Lower leg skin (tissue), 3 donors: ENCODE data around the gene PAPPA.

Source experiments
- CTCF ChIP-seq, 3 donors: fragments of 450-650 bp; IDR thresholded peaks; one replicate each; pipeline ENCODE4 v1.5.1; 2016; ENCODE audit warnings: antibody characterized with exemption in 3 of 3, mild to moderate bottlenecking in 3 of 3, moderate library complexity in 2 of 3
- POLR2A ChIP-seq, 2 donors: fragments of 450-650 bp; IDR thresholded peaks; one replicate each; pipeline ENCODE4 v1.6.1; 2016 to 2017; ENCODE audit warnings: antibody characterized with exemption in 2 of 2, mild to moderate bottlenecking in 1 of 2, moderate library complexity in 1 of 2

- TF ChIP-seq CTCF (IDR thresholded peaks at IDR 0.05) = no peak
- no peak for TF ChIP-seq POLR2A (IDR thresholded peaks at IDR 0.05)
Measured at GRCh38 chr9:116380496-116380995, 227.0 kb downstream of the PAPPA start.
